Erythroblast (primary cell): ENCODE measurements around the gene CCDC63.

Source experiments
- GATA1 ChIP-seq: IDR thresholded peaks from 2 replicates; pipeline ENCODE4 v1.6.1; 2011; ENCODE audit warnings: low read depth, mild to moderate bottlenecking, control low read depth, low read length, moderate library complexity
- POLR2A ChIP-seq: IDR thresholded peaks from 2 replicates; pipeline ENCODE4 v1.6.1; 2011; ENCODE audit warnings: mild to moderate bottlenecking, low read length

DNA sequence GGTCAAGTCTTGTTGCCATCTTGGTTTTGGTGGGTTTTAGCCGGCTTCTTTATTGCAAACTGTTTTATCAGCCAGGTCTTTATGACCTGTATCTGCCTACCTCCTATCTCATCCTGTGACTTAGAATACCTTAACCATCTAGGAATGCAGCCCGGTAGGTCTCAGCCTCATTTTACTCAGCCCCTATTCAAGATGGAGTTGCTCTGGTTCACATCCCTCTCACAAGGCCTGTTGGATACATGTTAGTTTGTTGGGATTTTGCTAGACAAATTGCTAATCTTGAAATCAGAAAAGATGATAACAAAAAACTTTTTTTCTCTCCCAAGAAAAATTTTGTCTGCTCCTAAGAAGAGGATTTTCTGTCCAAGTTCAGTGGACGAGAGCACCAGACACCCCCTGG, 27.6 kb upstream of the CCDC63 start:
- TF ChIP-seq POLR2A: no peak
- no peak for TF ChIP-seq GATA1
